Prostate gland (tissue), 2 donors: ENCODE data around the gene RAB30. TPM values are rescaled to one million over a fixed set of nuclear protein-coding genes. Genes with fewer than 3 reads are reported as not detected.

Source experiments
- DNase-seq: peaks from one replicate; pipeline ENCODE4 v3.0.0-alpha.2; 2019; ENCODE audit warnings: low spot score
- H3K27ac ChIP-seq, 2 donors: fragments of 200-600 bp; sonication (generic); 2 replicates each; pipeline ENCODE4 v1.5.1; 2017 to 2019
- H3K27me3 ChIP-seq: fragments of 200-600 bp; sonication (generic); replicated peaks from 2 replicates; pipeline ENCODE4 v1.5.1; 2019; ENCODE audit not compliant: insufficient read depth
- H3K36me3 ChIP-seq, 2 donors: fragments of 200-600 bp; sonication (generic); 1 replicate in 1 of 2; 2 replicates in 1 of 2; pipeline versions ENCODE4 v1.5.1 to v1.8.1; 2017 to 2019
- H3K4me1 ChIP-seq: fragments of 200-600 bp; sonication (generic); replicated peaks from 2 replicates; pipeline ENCODE4 v1.5.1; 2019
- H3K4me3 ChIP-seq, 2 donors: fragments of 200-600 bp; sonication (generic); 2 replicates each; pipeline ENCODE4 v1.5.1; 2017 to 2019
- H3K9me3 ChIP-seq: fragments of 200-600 bp; sonication (generic); 2 replicates; pipeline ENCODE4 v1.5.1; 2017
- POLR2A ChIP-seq: fragments of 450-650 bp; IDR thresholded peaks from one replicate; pipeline ENCODE4 v1.6.1; 2016; ENCODE audit warnings: antibody characterized with exemption, mild to moderate bottlenecking
- POLR2AphosphoS5 ChIP-seq: sonication (generic); formaldehyde crosslinking; IDR thresholded peaks from one replicate; pipeline ENCODE4 v1.6.1; 2017; ENCODE audit warnings: antibody characterized with exemption
- WGBS: methylation state at CpG from one replicate; pipeline ENCODE4 v1.1.5; 2018; 5-methylcytosine and 5-hydroxymethylcytosine counted together
- intact Hi-C: fragments of 100-400 bp; cut with DNase I; formaldehyde crosslinking; loops from one replicate; pipeline ENCODE4 v1.14.2; 2022
- total RNA-seq, 2 donors: library from RNA; depleted of rRNA; stranded (reverse); fragments of >200 nt; gene quantifications; one replicate each; pipeline ENCODE4 v1.1.0, GENCODE V29; 2016
- TF ChIP-seq, protein P1 (sequence below), 4 experiments: fragments of 200-600 bp in 2 of 4; fragments of 450-650 bp in 2 of 4; sonication (generic) in 2 of 4; IDR thresholded peaks; 1 replicate in 3 of 4; 2 replicates in 1 of 4; pipeline ENCODE4 v1.5.1; 2016 to 2019; ENCODE audit warnings: antibody characterized with exemption in 4 of 4, mild to moderate bottlenecking in 2 of 4, moderate library complexity in 2 of 4

The RAB30 gene, protein sequence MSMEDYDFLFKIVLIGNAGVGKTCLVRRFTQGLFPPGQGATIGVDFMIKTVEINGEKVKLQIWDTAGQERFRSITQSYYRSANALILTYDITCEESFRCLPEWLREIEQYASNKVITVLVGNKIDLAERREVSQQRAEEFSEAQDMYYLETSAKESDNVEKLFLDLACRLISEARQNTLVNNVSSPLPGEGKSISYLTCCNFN
- 10 to 100 TPM; 13.3 to 15.9 TPM for total RNA-seq

DNA sequence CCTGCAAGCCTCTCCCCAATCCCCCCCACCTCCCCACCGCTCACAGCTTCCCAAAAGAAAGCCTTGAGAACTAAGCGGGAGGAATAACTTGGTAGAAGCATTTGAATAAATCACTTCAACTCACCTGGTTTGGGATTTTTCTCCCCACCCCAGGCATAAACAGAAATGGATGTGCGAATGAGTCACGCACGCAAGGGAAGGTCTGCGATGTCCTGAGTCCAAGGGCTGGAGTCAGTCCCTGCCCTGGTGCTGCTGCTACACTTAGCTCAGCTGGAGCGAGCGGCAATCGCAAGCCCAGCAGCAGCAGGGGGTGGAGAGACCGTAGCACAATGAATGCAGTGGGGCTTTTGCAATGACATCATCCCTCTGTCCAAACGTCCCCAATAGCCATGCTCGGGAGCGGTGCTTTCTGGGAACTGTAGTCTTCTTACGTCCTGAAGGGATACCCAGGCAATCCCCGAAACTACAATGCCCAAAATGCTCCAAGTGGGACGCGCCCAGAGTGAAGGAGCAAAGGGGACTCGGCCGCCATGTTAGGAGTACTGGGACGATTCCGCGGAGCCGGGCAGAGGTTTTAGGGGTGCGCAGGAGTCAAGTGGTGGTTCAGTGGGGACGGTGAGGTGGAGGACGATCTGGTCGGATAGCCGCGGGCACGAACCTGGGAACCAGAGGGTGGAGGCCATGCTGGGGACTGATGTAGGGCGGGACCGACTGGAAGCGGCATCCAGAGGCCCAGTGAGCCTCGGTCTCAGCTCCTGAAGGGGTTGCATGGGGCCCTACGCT, at the start of gene RAB30:
TSS of gene RAB30 (minus strand) at position 331 of the 783 bp plus-strand sequence. CDS start 74,581 bp downstream, outside the sequence.
- H3K27ac ChIP-seq = peak within 1 kb of the TSS; percentile 94 to 95
- peak; percentile 99 for TF ChIP-seq POLR2AphosphoS5
- TF ChIP-seq POLR2A = peak; percentile 92
- TF ChIP-seq, protein P1, sequence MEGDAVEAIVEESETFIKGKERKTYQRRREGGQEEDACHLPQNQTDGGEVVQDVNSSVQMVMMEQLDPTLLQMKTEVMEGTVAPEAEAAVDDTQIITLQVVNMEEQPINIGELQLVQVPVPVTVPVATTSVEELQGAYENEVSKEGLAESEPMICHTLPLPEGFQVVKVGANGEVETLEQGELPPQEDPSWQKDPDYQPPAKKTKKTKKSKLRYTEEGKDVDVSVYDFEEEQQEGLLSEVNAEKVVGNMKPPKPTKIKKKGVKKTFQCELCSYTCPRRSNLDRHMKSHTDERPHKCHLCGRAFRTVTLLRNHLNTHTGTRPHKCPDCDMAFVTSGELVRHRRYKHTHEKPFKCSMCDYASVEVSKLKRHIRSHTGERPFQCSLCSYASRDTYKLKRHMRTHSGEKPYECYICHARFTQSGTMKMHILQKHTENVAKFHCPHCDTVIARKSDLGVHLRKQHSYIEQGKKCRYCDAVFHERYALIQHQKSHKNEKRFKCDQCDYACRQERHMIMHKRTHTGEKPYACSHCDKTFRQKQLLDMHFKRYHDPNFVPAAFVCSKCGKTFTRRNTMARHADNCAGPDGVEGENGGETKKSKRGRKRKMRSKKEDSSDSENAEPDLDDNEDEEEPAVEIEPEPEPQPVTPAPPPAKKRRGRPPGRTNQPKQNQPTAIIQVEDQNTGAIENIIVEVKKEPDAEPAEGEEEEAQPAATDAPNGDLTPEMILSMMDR (IDR thresholded peaks at IDR 0.05) = peak in 2 of 4 experiments; percentile 5 to 18
- intact Hi-C loops = loop anchor here (2.0 to 10.0 kb wide), 4 partner anchors 56 to 169 kb away; partner anchors contain the start of genes ANKRD42, DDIAS, PCF11 and PRCP
- H3K36me3 ChIP-seq = no peaks in the 10 kb centered on the region
- no peaks in the 10 kb centered on the region for H3K27me3 ChIP-seq
- no peaks in the 10 kb centered on the region for H3K9me3 ChIP-seq
- peak within 1 kb of the TSS; percentile 84 to 90 for H3K4me3 ChIP-seq
- peaks cover 3% of the 10 kb centered on the region for H3K4me1 ChIP-seq
- peak; percentile 99 for DNase-seq
- WGBS = under 1% methylated on average over 35 of the region's 35 CpGs

DNA sequence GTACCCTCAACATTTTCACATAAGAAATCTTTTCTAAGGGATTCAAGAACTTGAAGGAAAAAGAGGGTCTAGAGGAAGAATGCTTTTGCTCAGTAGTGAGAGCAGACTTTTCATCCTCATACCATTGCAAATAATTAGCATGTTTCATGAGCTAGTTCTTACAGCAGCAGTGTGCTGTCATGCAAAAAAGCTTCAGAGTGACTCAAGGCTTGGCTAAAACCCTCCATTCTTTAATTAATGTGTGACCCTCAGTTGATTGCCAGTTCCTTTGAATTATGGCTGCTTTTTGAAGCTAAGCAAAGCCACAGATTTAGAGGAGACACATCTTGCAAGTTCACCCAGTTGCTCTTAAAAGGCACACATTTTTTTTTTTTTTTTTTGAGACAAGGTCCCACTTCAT, 48.6 kb upstream of the RAB30 start:
- TF ChIP-seq, protein P1 (IDR thresholded peaks at IDR 0.05) = no peak
- no peak for TF ChIP-seq POLR2AphosphoS5
- no peak for TF ChIP-seq POLR2A
- no peaks in the 10 kb centered on the region for H3K4me1 ChIP-seq
- H3K27me3 ChIP-seq = no peaks in the 10 kb centered on the region
- H3K4me3 ChIP-seq = no peak overlapping the region
- DNase-seq = no peak
- intact Hi-C loops = loop anchor here (2.0 kb wide), 1 partner anchor 36 kb away; the partner anchor contains the start of gene PCF11
- no peaks in the 10 kb centered on the region for H3K9me3 ChIP-seq
- peak overlapping the region; percentile 38 to 44 for H3K27ac ChIP-seq
- no peaks in the 10 kb centered on the region for H3K36me3 ChIP-seq

DNA sequence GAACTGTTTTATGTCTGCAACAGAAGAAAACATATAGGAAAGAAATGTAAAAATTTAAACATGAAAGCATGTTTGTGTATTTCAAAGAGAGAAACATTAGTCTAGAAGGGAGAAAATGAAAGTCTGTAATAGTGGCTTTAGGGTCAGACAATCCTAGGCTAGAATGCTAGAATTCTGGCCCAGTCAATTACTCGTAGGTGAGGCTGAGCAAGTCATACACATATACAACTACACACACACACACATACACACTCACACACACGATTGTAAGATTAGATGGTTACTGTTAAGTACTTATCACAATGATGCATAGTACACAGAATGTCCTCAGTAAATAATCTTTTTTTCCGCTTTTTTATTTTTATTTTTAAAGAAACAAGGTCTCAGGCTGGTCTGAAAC, 47.5 kb upstream of the RAB30 start:
- Histone ChIP-seq H3K36me3 (no peaks in the 10 kb centered on the region), H3K9me3 (no peaks in the 10 kb centered on the region), H3K4me3 (no peak overlapping the region), H3K27me3 (no peaks in the 10 kb centered on the region), H3K4me1 (no peaks in the 10 kb centered on the region), H3K27ac (peak overlapping the region; percentile 38 to 44)
- intact Hi-C loops = no loop called here
- TF ChIP-seq POLR2AphosphoS5 = no peak
- no peak for TF ChIP-seq POLR2A
- TF ChIP-seq, protein P1 (IDR thresholded peaks at IDR 0.05) = no peak
- DNase-seq = no peak
- 62% methylated on average over 3 of the region's 3 CpGs for WGBS

DNA sequence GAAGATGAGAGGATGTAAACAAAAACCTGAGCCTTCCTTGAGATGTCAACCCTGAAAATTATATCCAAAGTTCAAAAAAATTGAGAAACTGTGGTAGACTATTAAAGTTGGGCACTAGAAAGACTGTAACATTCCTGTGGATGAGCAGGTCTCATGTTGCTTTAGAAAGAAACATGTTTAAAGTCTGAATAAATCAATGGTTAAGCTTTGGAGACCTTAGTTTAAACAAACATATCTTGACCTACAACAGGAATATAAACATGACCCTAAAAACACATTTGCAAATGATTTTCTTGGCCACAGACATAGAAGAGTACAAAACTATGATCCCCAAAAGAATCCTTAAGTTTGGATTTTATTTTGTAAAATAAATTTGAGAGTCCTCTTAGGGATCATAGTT, 47.1 kb upstream of the RAB30 start:
- Histone ChIP-seq H3K36me3 (no peaks in the 10 kb centered on the region), H3K27me3 (no peaks in the 10 kb centered on the region), H3K27ac (peak overlapping the region; percentile 25 to 44), H3K4me3 (no peak overlapping the region), H3K9me3 (no peaks in the 10 kb centered on the region), H3K4me1 (no peaks in the 10 kb centered on the region)
- intact Hi-C loops = no loop called here
- TF ChIP-seq POLR2AphosphoS5 = no peak
- TF ChIP-seq, protein P1 (IDR thresholded peaks at IDR 0.05) = no peak
- TF ChIP-seq POLR2A = no peak
- DNase-seq = no peak
